Right lobe of liver (tissue), 6 donors: ENCODE results near the gene FBXL19. TPM values are rescaled to one million over a fixed set of nuclear protein-coding genes. Genes with fewer than 3 reads are reported as not detected.

Experiments
- ATAC-seq, 4 donors: fragments of 200-7000 bp; cut with Tn5 transposase; one replicate each; pipeline ENCODE4 v1.9.1; 2020; ENCODE audit warnings: mild to moderate bottlenecking in 4 of 4, moderate library complexity in 4 of 4
- DNase-seq, 3 donors: peaks; one replicate each; pipeline ENCODE4 v3.0.0-alpha.2; 2020
- H3K27ac ChIP-seq, 3 donors: fragments of 200-600 bp; one replicate each; pipeline ENCODE4 v1.8.0; 2022
- H3K27me3 ChIP-seq, 2 donors: fragments of 200-600 bp; one replicate each; pipeline ENCODE4 v1.8.0; 2022
- H3K36me3 ChIP-seq, 4 donors: fragments of 200-600 bp; sonication (generic) in 1 of 4; one replicate each; pipeline versions ENCODE4 v1.5.1 to v1.8.0; 2017 to 2022; ENCODE audit warnings: control low read depth in 1 of 4
- H3K4me1 ChIP-seq, 4 donors: fragments of 200-600 bp; sonication (generic) in 1 of 4; one replicate each; pipeline versions ENCODE4 v1.5.1 to v1.8.0; 2017 to 2022; ENCODE audit warnings: control low read depth in 1 of 4
- H3K4me3 ChIP-seq, 3 donors: fragments of 200-600 bp; one replicate each; pipeline ENCODE4 v1.8.0; 2022
- H3K9me3 ChIP-seq, 4 donors: fragments of 200-600 bp; sonication (generic) in 1 of 4; one replicate each; pipeline versions ENCODE4 v1.5.1 to v1.8.0; 2017 to 2022; ENCODE audit warnings: control low read depth in 1 of 4
- POLR2A ChIP-seq: fragments of 450-650 bp; IDR thresholded peaks from one replicate; pipeline ENCODE4 v1.6.1; 2017; ENCODE audit warnings: antibody characterized with exemption, mild to moderate bottlenecking
- WGBS: methylation state at CpG from one replicate; pipeline ENCODE4 v1.1.6; 2018; ENCODE audit warnings: low coverage, low lambda C conversion rate; ENCODE audit not compliant: insufficient coverage; ENCODE audit errors: missing lambda C conversion rate; 5-methylcytosine and 5-hydroxymethylcytosine counted together
- intact Hi-C, 2 donors: fragments of 100-400 bp; cut with DNase I; formaldehyde crosslinking; loops; one replicate each; pipeline versions ENCODE4 v1.11.2 to v1.14.1; 2022
- total RNA-seq, 6 experiments: library from RNA; depleted of rRNA in 2 of 6; stranded (reverse); fragments of >200 nt in 2 of 6; fragmentation: NEBNext Ultra II Directional in 3 of 6; extraction: Animal tissue kit (Norgen Biotek cat#: 25700) in 3 of 6; gene quantifications; one replicate each; pipeline versions ENCODE4 v1.1.0 to v1.2.4, GENCODE V29; 2016 to 2023
- TF ChIP-seq, protein P1 (sequence below), 4 donors: fragments of 200-600 bp in 3 of 4; fragments of 450-650 bp in 1 of 4; IDR thresholded peaks; one replicate each; pipeline versions ENCODE4 v1.5.1 to v1.8.0; 2016 to 2022; ENCODE audit warnings: antibody characterized with exemption in 4 of 4, mild to moderate bottlenecking in 2 of 4
- donor health status: DM: no; HTN: yes; CAD: no.
- donor health status: DM: no; HTN: no; CAD: no.
- donor health status: DM: no; HTN: no; CAD: no.
- donor health status: DM: no; HTN: yes; CAD: no.
- donor health status: DM: no; HTN: yes; CAD: no.

FBXL19 gene
- total RNA-seq, 6 experiments from 2014 or later, result 2.8 to 8.0 (median 3.4) TPM

- DNase-seq, result no peak
- TF ChIP-seq, protein P1, sequence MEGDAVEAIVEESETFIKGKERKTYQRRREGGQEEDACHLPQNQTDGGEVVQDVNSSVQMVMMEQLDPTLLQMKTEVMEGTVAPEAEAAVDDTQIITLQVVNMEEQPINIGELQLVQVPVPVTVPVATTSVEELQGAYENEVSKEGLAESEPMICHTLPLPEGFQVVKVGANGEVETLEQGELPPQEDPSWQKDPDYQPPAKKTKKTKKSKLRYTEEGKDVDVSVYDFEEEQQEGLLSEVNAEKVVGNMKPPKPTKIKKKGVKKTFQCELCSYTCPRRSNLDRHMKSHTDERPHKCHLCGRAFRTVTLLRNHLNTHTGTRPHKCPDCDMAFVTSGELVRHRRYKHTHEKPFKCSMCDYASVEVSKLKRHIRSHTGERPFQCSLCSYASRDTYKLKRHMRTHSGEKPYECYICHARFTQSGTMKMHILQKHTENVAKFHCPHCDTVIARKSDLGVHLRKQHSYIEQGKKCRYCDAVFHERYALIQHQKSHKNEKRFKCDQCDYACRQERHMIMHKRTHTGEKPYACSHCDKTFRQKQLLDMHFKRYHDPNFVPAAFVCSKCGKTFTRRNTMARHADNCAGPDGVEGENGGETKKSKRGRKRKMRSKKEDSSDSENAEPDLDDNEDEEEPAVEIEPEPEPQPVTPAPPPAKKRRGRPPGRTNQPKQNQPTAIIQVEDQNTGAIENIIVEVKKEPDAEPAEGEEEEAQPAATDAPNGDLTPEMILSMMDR (IDR thresholded peaks at IDR 0.05), result no peak
- TF ChIP-seq POLR2A, result no peak
- Histone ChIP-seq H3K27me3 (no peaks in the 10 kb centered on the region), H3K27ac (no peak overlapping the region), H3K4me3 (no peak overlapping the region), H3K36me3 (peaks cover 0 to 66% (median 29%) of the 10 kb centered on the region in 4 donors), H3K4me1 (no peaks in the 10 kb centered on the region), H3K9me3 (no peaks in the 10 kb centered on the region)
- 96% methylated on average over 4 of the region's 4 CpGs for WGBS
- no peak for ATAC-seq
- intact Hi-C loops, result no loop called here
Measured at GRCh38 chr16:30976486-30976885, 53.1 kb downstream of the FBXL19 start.

DNA sequence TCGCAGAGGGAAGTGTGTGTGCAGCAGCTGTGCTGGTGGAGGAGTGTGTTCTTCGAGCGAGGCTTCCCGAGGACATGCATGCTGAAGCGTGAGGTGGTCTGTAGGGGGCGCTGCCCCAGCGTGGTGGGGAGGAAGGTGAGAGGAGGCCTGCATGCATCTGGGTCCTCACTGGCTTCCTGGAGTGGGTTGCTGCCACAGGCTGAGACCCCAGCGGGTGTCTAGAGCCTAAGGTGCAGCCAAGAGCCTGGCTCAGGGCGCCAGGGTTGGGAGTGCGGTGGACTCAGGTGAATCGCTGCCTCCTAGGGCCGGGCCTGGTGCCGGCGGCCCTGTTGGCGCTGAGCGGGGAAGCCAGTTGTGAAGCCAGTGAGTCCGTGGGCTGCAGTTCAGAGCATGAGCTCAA, 54.1 kb downstream of the FBXL19 start:
- Histone ChIP-seq H3K27ac (no peak overlapping the region), H3K27me3 (no peaks in the 10 kb centered on the region), H3K36me3 (peaks cover 0 to 60% (median 25%) of the 10 kb centered on the region in 4 donors), H3K4me1 (no peaks in the 10 kb centered on the region), H3K9me3 (no peaks in the 10 kb centered on the region), H3K4me3 (no peak overlapping the region)
- peak in 1 of 4 donors; percentile 8 for ATAC-seq
- intact Hi-C loops, result no loop called here
- no peak for DNase-seq
- no peak for TF ChIP-seq POLR2A
- TF ChIP-seq, protein P1 (IDR thresholded peaks at IDR 0.05), result peak in 2 of 4 donors; percentile 3 to 6
- no CpG with 5 or more reads among the region's 17 CpGs for WGBS

- ATAC-seq (peak in 1 of 4 donors; percentile 6), DNase-seq (no peak)
- Histone ChIP-seq H3K4me1 (no peaks in the 10 kb centered on the region), H3K4me3 (no peak overlapping the region), H3K9me3 (no peaks in the 10 kb centered on the region), H3K27me3 (no peaks in the 10 kb centered on the region), H3K36me3 (peaks cover 0 to 46% (median 23%) of the 10 kb centered on the region in 4 donors), H3K27ac (no peak overlapping the region)
- intact Hi-C loops, result loop anchor here (5.0 to 10.0 kb wide), 3 partner anchors 65 to 113 kb away; partner anchors contain the start of genes PRSS53 (in 1 of the 2) and VKORC1 (in 1 of the 2)
- 97% methylated on average over 6 of the region's 62 CpGs for WGBS
- TF ChIP-seq POLR2A, result no peak
- TF ChIP-seq, protein P1 (IDR thresholded peaks at IDR 0.05), result no peak
Measured at GRCh38 chr16:30979170-30980022, 56.0 kb downstream of the FBXL19 start.

GRCh38 chr16:30980023-30980371, 56.6 kb downstream of the FBXL19 start:
- Histone ChIP-seq H3K27me3 (no peaks in the 10 kb centered on the region), H3K4me3 (no peak overlapping the region), H3K27ac (no peak overlapping the region), H3K9me3 (no peaks in the 10 kb centered on the region), H3K36me3 (peaks cover 0 to 40% (median 20%) of the 10 kb centered on the region in 4 donors), H3K4me1 (no peaks in the 10 kb centered on the region)
- no peak for ATAC-seq
- TF ChIP-seq POLR2A, result no peak
- TF ChIP-seq, protein P1 (IDR thresholded peaks at IDR 0.05), result no peak
- 90% methylated on average over 2 of the region's 15 CpGs for WGBS
- no peak for DNase-seq
- intact Hi-C loops, result loop anchor here (5.0 to 10.0 kb wide), 3 partner anchors 65 to 112 kb away; partner anchors contain the start of genes PRSS53 (in 1 of the 2) and VKORC1 (in 1 of the 2)
